Parathyroid adenoma (tissue), 2 donors: Measurements from ENCODE around the gene PRKD3.

ENCODE experiments used
- H2AFZ ChIP-seq: fragments of 300-600 bp; sonication (generic); one replicate; pipeline ENCODE4 v1.7.0; 2017; ENCODE audit warnings: antibody characterized with exemption, mild to moderate bottlenecking
- H3K27ac ChIP-seq: fragments of 300-600 bp; sonication (generic); one replicate; pipeline ENCODE4 v1.7.0; 2017
- H3K27me3 ChIP-seq: fragments of 300-600 bp; sonication (generic); one replicate; pipeline ENCODE4 v1.7.0; 2017; ENCODE audit warnings: low read length; ENCODE audit not compliant: control insufficient read depth, insufficient read depth
- H3K36me3 ChIP-seq: fragments of 300-600 bp; sonication (generic); one replicate; pipeline ENCODE4 v1.7.0; 2017; ENCODE audit warnings: low read length; ENCODE audit not compliant: control insufficient read depth, insufficient read depth
- H3K4me1 ChIP-seq: fragments of 300-600 bp; sonication (generic); one replicate; pipeline ENCODE4 v1.7.0; 2017; ENCODE audit warnings: control low read depth
- H3K4me2 ChIP-seq: fragments of 300-600 bp; sonication (generic); one replicate; pipeline ENCODE4 v1.7.0; 2017; ENCODE audit warnings: low read length
- H3K4me3 ChIP-seq: fragments of 300-600 bp; sonication (generic); one replicate; pipeline ENCODE4 v1.7.0; 2017; ENCODE audit warnings: low read depth, low read length
- H3K79me2 ChIP-seq: fragments of 300-600 bp; sonication (generic); one replicate; pipeline ENCODE4 v1.7.0; 2017; ENCODE audit warnings: control low read depth
- H3K9ac ChIP-seq: fragments of 300-600 bp; sonication (generic); one replicate; pipeline ENCODE4 v1.7.0; 2017; ENCODE audit warnings: mild to moderate bottlenecking
- H3K9me3 ChIP-seq: fragments of 300-600 bp; sonication (generic); one replicate; pipeline ENCODE4 v1.7.0; 2017; ENCODE audit warnings: low read length; ENCODE audit not compliant: control insufficient read depth
- TF ChIP-seq, protein P1 (sequence below): fragments of 300-600 bp; sonication (generic); IDR thresholded peaks from one replicate; pipeline ENCODE4 v1.7.0; 2017; ENCODE audit warnings: antibody characterized with exemption, mild to moderate bottlenecking
- donor health status: primary hyperparathyroidism.

The PRKD3 gene

GRCh38 chr2:37324786-37325624 is at the start of gene PRKD3:
PRKD3 (minus strand) TSS chr2:37324833; CDS start chr2:37316524, 8,309 bp downstream.
- Histone ChIP-seq H2AFZ (peak within 1 kb of the TSS; percentile 96), H3K4me2 (peak within 1 kb of the TSS; percentile 65), H3K79me2 (no peaks in the 10 kb centered on the region), H3K27me3 (no peaks in the 10 kb centered on the region), H3K9ac (peak within 1 kb of the TSS; percentile 39), H3K27ac (peak within 1 kb of the TSS; percentile 29), H3K36me3 (no peaks in the 10 kb centered on the region), H3K4me1 (peaks cover 3% of the 10 kb centered on the region), H3K9me3 (no peaks in the 10 kb centered on the region), H3K4me3 (peak within 1 kb of the TSS; percentile 70)
- TF ChIP-seq, protein P1, sequence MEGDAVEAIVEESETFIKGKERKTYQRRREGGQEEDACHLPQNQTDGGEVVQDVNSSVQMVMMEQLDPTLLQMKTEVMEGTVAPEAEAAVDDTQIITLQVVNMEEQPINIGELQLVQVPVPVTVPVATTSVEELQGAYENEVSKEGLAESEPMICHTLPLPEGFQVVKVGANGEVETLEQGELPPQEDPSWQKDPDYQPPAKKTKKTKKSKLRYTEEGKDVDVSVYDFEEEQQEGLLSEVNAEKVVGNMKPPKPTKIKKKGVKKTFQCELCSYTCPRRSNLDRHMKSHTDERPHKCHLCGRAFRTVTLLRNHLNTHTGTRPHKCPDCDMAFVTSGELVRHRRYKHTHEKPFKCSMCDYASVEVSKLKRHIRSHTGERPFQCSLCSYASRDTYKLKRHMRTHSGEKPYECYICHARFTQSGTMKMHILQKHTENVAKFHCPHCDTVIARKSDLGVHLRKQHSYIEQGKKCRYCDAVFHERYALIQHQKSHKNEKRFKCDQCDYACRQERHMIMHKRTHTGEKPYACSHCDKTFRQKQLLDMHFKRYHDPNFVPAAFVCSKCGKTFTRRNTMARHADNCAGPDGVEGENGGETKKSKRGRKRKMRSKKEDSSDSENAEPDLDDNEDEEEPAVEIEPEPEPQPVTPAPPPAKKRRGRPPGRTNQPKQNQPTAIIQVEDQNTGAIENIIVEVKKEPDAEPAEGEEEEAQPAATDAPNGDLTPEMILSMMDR: no peak

DNA sequence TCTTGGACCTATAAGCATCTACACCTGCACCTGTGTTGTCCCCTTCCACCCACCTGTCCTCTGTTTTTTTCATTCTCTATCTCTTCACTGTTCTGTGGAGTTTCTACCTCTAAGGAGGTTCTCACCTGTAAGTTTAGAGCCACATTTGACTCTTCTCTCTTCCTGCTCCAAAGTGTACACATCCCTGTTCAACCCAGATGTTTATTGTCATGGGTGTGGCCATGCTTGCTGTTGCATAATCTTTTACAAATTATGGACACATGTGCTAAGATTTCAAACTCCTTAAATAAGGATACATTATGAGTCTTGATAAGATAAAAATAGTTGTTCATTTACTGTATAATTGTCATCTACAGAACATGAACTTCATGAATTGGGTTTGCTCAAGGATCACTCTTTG is 47.4 kb upstream of the PRKD3 start:
- H3K27me3 ChIP-seq: no peaks in the 10 kb centered on the region
- no peak overlapping the region for H2AFZ ChIP-seq
- H3K4me1 ChIP-seq: no peaks in the 10 kb centered on the region
- H3K9ac ChIP-seq: no peak overlapping the region
- no peak overlapping the region for H3K27ac ChIP-seq
- no peak overlapping the region for H3K4me2 ChIP-seq
- H3K79me2 ChIP-seq: no peaks in the 10 kb centered on the region
- no peaks in the 10 kb centered on the region for H3K9me3 ChIP-seq
- H3K4me3 ChIP-seq: no peak overlapping the region
- TF ChIP-seq, protein P1: no peak
- H3K36me3 ChIP-seq: no peaks in the 10 kb centered on the region

DNA sequence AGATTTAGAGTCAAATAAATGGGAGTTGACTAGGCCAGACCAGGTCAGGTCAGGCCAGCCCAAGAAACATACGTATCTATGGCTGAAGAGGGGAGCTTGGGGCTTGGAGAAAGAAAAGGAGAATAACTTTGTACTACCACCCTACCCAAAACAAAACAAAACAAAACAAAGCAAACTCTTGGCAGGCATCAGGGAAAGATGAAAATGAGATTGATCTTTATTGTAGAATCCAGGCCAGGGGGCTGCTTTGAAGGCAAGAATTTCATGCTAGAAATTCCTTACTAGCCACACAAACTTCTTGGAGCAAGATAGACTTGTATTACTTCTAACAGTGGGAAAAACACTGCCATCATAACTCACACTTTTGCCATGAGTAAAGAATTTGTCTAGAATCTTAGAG is 46.0 kb upstream of the PRKD3 start:
- Histone ChIP-seq H3K4me3 (no peak overlapping the region), H3K27ac (no peak overlapping the region), H3K27me3 (no peaks in the 10 kb centered on the region), H3K36me3 (no peaks in the 10 kb centered on the region), H3K4me1 (peaks cover under 1% of the 10 kb centered on the region), H3K9ac (no peak overlapping the region), H3K9me3 (no peaks in the 10 kb centered on the region), H3K4me2 (no peak overlapping the region), H3K79me2 (no peaks in the 10 kb centered on the region), H2AFZ (no peak overlapping the region)
- TF ChIP-seq, protein P1: no peak

DNA sequence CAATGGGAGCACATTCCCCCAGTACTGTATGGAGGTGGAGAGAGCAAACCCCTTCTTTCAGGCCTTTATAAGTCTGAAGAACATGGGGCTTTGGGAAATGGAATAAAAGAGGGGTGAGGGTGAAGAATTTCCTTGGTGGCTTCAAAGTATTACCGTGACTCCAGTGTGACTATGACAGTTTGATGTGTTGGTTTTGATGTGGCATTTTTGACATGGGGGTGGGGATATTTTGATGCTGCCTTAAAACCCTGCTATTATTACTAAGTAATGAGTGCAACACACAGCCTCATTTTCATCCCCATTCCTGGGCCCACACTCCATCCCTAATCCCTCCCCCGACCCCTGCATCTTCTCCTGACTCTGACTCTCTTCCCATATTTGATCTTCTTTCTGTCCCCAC is 43.4 kb upstream of the PRKD3 start:
- no peak overlapping the region for H3K4me3 ChIP-seq
- no peak overlapping the region for H3K4me2 ChIP-seq
- no peak overlapping the region for H3K9ac ChIP-seq
- no peaks in the 10 kb centered on the region for H3K79me2 ChIP-seq
- TF ChIP-seq, protein P1: no peak
- no peaks in the 10 kb centered on the region for H3K27me3 ChIP-seq
- no peaks in the 10 kb centered on the region for H3K9me3 ChIP-seq
- H3K36me3 ChIP-seq: no peaks in the 10 kb centered on the region
- no peak overlapping the region for H3K27ac ChIP-seq
- H2AFZ ChIP-seq: no peak overlapping the region
- peaks cover 6% of the 10 kb centered on the region for H3K4me1 ChIP-seq

DNA sequence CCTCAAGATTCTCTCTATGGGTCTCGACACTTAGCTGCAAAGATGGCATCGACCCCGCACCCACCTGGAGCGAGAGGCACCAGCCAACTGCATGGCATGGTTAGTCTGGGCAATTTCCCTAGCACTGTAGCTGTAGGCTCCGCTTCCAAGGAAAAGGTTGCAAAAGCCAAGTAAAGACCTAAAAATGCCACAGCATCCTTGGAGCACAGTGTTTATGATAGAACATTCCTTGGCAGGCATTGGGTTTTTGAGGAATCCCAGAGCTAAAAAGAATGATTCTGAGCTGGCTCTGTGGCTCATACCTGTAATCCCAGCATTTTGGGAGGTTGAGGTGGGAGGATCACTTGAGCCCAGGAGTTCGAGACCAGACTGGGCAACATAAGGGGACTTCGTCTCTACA is 42.7 kb upstream of the PRKD3 start:
- H3K27ac ChIP-seq: no peak overlapping the region
- H2AFZ ChIP-seq: no peak overlapping the region
- peaks cover 6% of the 10 kb centered on the region for H3K4me1 ChIP-seq
- no peak overlapping the region for H3K4me2 ChIP-seq
- TF ChIP-seq, protein P1: no peak
- H3K79me2 ChIP-seq: no peaks in the 10 kb centered on the region
- H3K36me3 ChIP-seq: no peaks in the 10 kb centered on the region
- H3K27me3 ChIP-seq: no peaks in the 10 kb centered on the region
- no peak overlapping the region for H3K4me3 ChIP-seq
- no peak overlapping the region for H3K9ac ChIP-seq
- no peaks in the 10 kb centered on the region for H3K9me3 ChIP-seq
